Suprapubic skin (tissue), 3 donors: ENCODE results near the gene OR2A5.

ENCODE experiments used
- CTCF ChIP-seq, 2 donors: fragments of 200-600 bp in 1 of 2; fragments of 450-650 bp in 1 of 2; sonication (generic) in 1 of 2; IDR thresholded peaks; one replicate each; pipeline ENCODE4 v1.5.1; 2016 to 2019; ENCODE audit warnings: antibody characterized with exemption in 2 of 2, mild to moderate bottlenecking in 1 of 2, moderate library complexity in 1 of 2
- POLR2A ChIP-seq, 2 donors: fragments of 450-650 bp; IDR thresholded peaks; one replicate each; pipeline ENCODE4 v1.6.1; 2017; ENCODE audit warnings: antibody characterized with exemption in 2 of 2, mild to moderate bottlenecking in 2 of 2, moderate library complexity in 2 of 2

GRCh38 chr7:144038887-144039286, 9.9 kb upstream of the OR2A5 start:
- TF ChIP-seq CTCF (IDR thresholded peaks at IDR 0.05) = no peak
- no peak for TF ChIP-seq POLR2A (IDR thresholded peaks at IDR 0.05)
